Neural progenitor cell (in vitro differentiated cells): ENCODE results near the gene BTG4. TPM values are rescaled to one million over a fixed set of nuclear protein-coding genes. Genes with fewer than 3 reads are reported as not detected.

Experiments
- DNase-seq: peaks from one replicate; pipeline ENCODE4 v3.0.0-alpha.2; 2016; ENCODE audit warnings: low spot score
- H2AFZ ChIP-seq: fragments of 200-600 bp; sonication (generic); replicated peaks from 2 replicates; pipeline ENCODE4 v1.6.1; 2016; ENCODE audit warnings: antibody characterized with exemption
- H3F3A ChIP-seq: fragments of 200-600 bp; sonication (generic); 2 replicates; pipeline ENCODE4 v1.6.1; 2016; ENCODE audit warnings: antibody characterized with exemption, low read depth
- H3K27ac ChIP-seq: fragments of 200-600 bp; sonication (generic); 2 replicates; pipeline ENCODE4 v1.5.1; 2016; ENCODE audit warnings: mild to moderate bottlenecking
- H3K27me3 ChIP-seq: fragments of 200-600 bp; sonication (generic); 2 replicates; pipeline ENCODE4 v1.6.1; 2016; ENCODE audit warnings: mild to moderate bottlenecking, moderate library complexity
- H3K36me3 ChIP-seq: fragments of 200-600 bp; sonication (generic); 2 replicates; pipeline ENCODE4 v1.5.1; 2016
- H3K4me1 ChIP-seq: fragments of 200-600 bp; sonication (generic); 2 replicates; pipeline ENCODE4 v1.6.1; 2016; ENCODE audit warnings: mixed run types
- H3K4me2 ChIP-seq: fragments of 200-600 bp; sonication (generic); 2 replicates; pipeline ENCODE4 v1.6.1; 2016
- H3K4me3 ChIP-seq: fragments of 200-600 bp; sonication (generic); 2 replicates; pipeline ENCODE4 v1.5.1; 2016
- H3K79me2 ChIP-seq: fragments of 200-600 bp; sonication (generic); 2 replicates; pipeline ENCODE4 v1.6.1; 2016; ENCODE audit warnings: low read depth
- H3K9ac ChIP-seq: fragments of 200-600 bp; sonication (generic); 2 replicates; pipeline ENCODE4 v1.6.1; 2016
- H3K9me3 ChIP-seq: fragments of 200-600 bp; sonication (generic); 2 replicates; pipeline ENCODE4 v1.5.1; 2016; ENCODE audit warnings: low read depth
- H4K20me1 ChIP-seq: fragments of 200-600 bp; sonication (generic); 2 replicates; pipeline ENCODE4 v1.6.1; 2016; ENCODE audit warnings: low read depth
- H3K27ac Mint-ChIP-seq: 3 replicates; pipeline ENCODE4 v1.8.0; 2021; ENCODE audit warnings: mixed read lengths
- H3K27me3 Mint-ChIP-seq: 2 replicates; pipeline ENCODE4 v1.8.0; 2022; ENCODE audit warnings: low read depth, mild to moderate bottlenecking, inconsistent platforms, moderate library complexity, mixed read lengths; ENCODE audit not compliant: insufficient read depth
- H3K36me3 Mint-ChIP-seq: 3 replicates; pipeline ENCODE4 v1.8.0; 2021; ENCODE audit warnings: mixed read lengths
- H3K4me1 Mint-ChIP-seq: 3 replicates; pipeline ENCODE4 v1.8.0; 2021; ENCODE audit warnings: mixed read lengths
- H3K4me3 Mint-ChIP-seq: 3 replicates; pipeline ENCODE4 v1.8.0; 2021; ENCODE audit warnings: mild to moderate bottlenecking, moderate library complexity, mixed read lengths
- H3K9me3 Mint-ChIP-seq: 3 replicates; pipeline ENCODE4 v1.8.0; 2020; ENCODE audit warnings: mixed read lengths
- EZH2 ChIP-seq: fragments of 200-600 bp; sonication (generic); IDR thresholded peaks from 2 replicates; pipeline ENCODE4 v1.6.1; 2017; ENCODE audit warnings: antibody characterized with exemption, mild to moderate bottlenecking, moderate library complexity
- EZH2phosphoT487 ChIP-seq: fragments of 200-600 bp; sonication (generic); IDR thresholded peaks from 2 replicates; pipeline ENCODE4 v1.6.1; 2017; ENCODE audit warnings: antibody characterized with exemption
- total RNA-seq: library from RNA; depleted of rRNA; stranded (reverse); fragments of >200 nt; gene quantifications from 2 replicates; pipeline ENCODE4 v1.2.3, GENCODE V29; 2015; ENCODE audit warnings: low replicate concordance
- TF ChIP-seq, protein P1 (sequence below): fragments of 200-600 bp; sonication (generic); IDR thresholded peaks from 2 replicates; pipeline ENCODE4 v1.5.1; 2017; ENCODE audit warnings: antibody characterized with exemption, mild to moderate bottlenecking

BTG4 gene
- total RNA-seq, 1 donor from 2014 or later, result not detected

DNA sequence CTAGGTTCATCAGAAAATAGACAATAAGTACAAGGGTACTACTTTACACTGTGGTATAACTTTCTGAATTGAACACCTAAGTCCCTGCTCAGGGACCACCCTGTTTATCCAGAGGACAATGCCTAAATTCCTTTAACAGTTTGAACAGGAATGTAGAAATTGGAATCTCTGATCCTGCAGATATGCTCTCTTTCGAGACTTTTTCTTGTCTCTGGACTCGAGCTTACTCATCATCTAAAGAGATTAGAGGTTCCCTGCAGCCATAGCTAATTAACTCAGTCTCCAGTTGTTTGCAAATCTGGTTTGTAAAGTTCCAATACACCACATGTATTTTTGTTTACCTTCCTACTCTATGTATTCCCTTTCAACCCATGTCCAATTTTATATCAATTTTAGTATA lies 3.4 kb upstream of the BTG4 start:
- Mint-ChIP-seq H3K9me3 (no peaks in the 10 kb centered on the region), H3K27me3 (peaks cover 24% of the 10 kb centered on the region), H3K4me1 (peaks cover 18% of the 10 kb centered on the region), H3K4me3 (peak overlapping the region; percentile 14), H3K36me3 (no peaks in the 10 kb centered on the region), H3K27ac (no peak overlapping the region)
- Histone ChIP-seq H4K20me1 (peaks cover 21% of the 10 kb centered on the region), H3K9me3 (no peaks in the 10 kb centered on the region), H3F3A (peaks cover 26% of the 10 kb centered on the region), H3K9ac (no peak overlapping the region), H3K4me1 (peaks cover 12% of the 10 kb centered on the region), H3K27ac (no peak overlapping the region), H3K27me3 (peaks cover 49% of the 10 kb centered on the region), H2AFZ (no peak overlapping the region), H3K36me3 (no peaks in the 10 kb centered on the region), H3K4me2 (peak overlapping the region; percentile 1), H3K4me3 (no peak overlapping the region), H3K79me2 (no peaks in the 10 kb centered on the region)
- DNase-seq, result peak; percentile 41
- TF ChIP-seq EZH2, result no peak

DNA sequence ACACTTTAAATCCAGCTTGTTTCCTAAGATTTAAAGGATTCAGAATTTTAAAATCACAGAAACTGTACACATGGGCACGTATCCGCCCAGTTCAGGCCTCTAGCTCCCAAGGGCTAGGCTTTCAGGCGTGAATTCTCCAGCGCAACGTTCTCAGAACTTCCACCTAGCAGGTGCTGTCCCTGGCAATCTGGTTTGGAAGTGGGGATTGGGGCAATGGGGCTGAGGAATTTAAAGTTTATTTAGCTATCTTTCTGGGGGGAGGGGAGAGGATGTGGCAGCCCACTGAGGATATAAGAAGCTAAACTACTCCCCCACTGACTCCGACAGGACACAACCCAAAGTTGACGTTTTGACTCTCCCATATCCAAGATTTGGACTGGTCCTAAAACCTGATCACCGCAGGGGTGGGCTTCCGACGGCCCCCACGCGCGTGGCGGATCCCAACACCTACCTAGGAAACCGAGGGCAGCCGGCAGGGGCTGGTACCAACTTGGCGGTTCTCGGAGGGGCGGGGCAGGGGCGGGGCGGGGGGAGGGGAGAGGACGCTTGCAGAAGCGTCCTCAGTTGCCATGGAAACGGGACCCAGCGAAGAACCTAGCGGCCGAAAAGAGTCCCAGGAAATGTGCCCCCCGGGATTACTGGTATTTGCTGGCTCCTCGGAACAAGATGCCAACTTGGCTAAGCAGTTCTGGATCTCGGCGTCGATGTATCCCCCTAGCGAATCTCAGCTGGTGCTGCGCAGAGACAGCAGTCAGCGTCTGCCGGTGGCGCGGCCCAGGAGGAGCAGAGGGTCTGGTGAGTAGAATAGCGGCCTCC lies 2.2 kb upstream of the BTG4 start, which contains the start of gene HOATZ:
Gene HOATZ, plus strand, starts transcription at position 563 of the 816 bp plus-strand sequence. Its CDS starts 7 bp downstream, at position 570.
- peaks cover 26% of the 10 kb centered on the region for H3F3A ChIP-seq
- no peak within 1 kb of the TSS for H2AFZ ChIP-seq
- peak within 1 kb of the TSS; percentile 32 for H3K4me3 ChIP-seq
- peak within 1 kb of the TSS; percentile 80 for H3K4me3 Mint-ChIP-seq
- no peak within 1 kb of the TSS for H3K27ac ChIP-seq
- no peaks in the 10 kb centered on the region for H3K9me3 Mint-ChIP-seq
- peak; percentile 95 for DNase-seq
- H3K9me3 ChIP-seq, result no peaks in the 10 kb centered on the region
- peaks cover 56% of the 10 kb centered on the region for H3K27me3 ChIP-seq
- peaks cover 12% of the 10 kb centered on the region for H3K4me1 ChIP-seq
- TF ChIP-seq, protein P1, sequence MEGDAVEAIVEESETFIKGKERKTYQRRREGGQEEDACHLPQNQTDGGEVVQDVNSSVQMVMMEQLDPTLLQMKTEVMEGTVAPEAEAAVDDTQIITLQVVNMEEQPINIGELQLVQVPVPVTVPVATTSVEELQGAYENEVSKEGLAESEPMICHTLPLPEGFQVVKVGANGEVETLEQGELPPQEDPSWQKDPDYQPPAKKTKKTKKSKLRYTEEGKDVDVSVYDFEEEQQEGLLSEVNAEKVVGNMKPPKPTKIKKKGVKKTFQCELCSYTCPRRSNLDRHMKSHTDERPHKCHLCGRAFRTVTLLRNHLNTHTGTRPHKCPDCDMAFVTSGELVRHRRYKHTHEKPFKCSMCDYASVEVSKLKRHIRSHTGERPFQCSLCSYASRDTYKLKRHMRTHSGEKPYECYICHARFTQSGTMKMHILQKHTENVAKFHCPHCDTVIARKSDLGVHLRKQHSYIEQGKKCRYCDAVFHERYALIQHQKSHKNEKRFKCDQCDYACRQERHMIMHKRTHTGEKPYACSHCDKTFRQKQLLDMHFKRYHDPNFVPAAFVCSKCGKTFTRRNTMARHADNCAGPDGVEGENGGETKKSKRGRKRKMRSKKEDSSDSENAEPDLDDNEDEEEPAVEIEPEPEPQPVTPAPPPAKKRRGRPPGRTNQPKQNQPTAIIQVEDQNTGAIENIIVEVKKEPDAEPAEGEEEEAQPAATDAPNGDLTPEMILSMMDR, result peak; percentile 34
- TF ChIP-seq EZH2phosphoT487, result no peak
- TF ChIP-seq EZH2, result peak; percentile 4
- H3K79me2 ChIP-seq, result no peaks in the 10 kb centered on the region
- peak within 1 kb of the TSS; percentile 76 for H3K4me2 ChIP-seq
- peaks cover 21% of the 10 kb centered on the region for H4K20me1 ChIP-seq
- H3K27me3 Mint-ChIP-seq, result peaks cover 28% of the 10 kb centered on the region
- no peak within 1 kb of the TSS for H3K9ac ChIP-seq
- no peak within 1 kb of the TSS for H3K27ac Mint-ChIP-seq
- peaks cover 18% of the 10 kb centered on the region for H3K4me1 Mint-ChIP-seq
- H3K36me3 ChIP-seq, result no peaks in the 10 kb centered on the region
- no peaks in the 10 kb centered on the region for H3K36me3 Mint-ChIP-seq

DNA sequence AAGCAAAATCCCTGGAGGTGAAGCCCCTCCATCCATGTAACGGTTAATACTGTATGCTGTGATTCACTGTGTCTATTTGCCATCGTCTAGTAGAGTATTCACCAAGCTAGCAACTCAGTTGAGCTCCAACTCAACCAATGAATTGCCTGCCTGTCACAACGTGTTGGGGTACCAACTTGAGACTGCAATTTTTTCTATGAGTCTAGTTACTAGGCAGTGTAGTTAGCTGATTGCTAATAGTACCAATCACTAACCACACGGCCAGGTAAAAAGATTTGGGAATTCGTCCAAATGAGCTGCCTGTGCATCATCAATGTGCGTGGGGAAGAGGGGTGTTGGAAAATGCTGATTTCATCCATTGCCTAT lies 1.0 kb upstream of the BTG4 start:
- peak overlapping the region; percentile 57 for H3K4me3 ChIP-seq
- H3F3A ChIP-seq, result peaks cover 26% of the 10 kb centered on the region
- TF ChIP-seq EZH2phosphoT487, result peak; percentile 38
- TF ChIP-seq, protein P1, result no peak
- peak; percentile 6 for TF ChIP-seq EZH2
- H3K4me2 ChIP-seq, result peak overlapping the region; percentile 85
- H2AFZ ChIP-seq, result peak overlapping the region; percentile 89
- no peaks in the 10 kb centered on the region for H3K36me3 Mint-ChIP-seq
- no peaks in the 10 kb centered on the region for H3K9me3 ChIP-seq
- H3K9me3 Mint-ChIP-seq, result no peaks in the 10 kb centered on the region
- H3K27ac ChIP-seq, result no peak overlapping the region
- peaks cover 28% of the 10 kb centered on the region for H3K27me3 Mint-ChIP-seq
- H3K4me1 Mint-ChIP-seq, result peaks cover 18% of the 10 kb centered on the region
- peaks cover 21% of the 10 kb centered on the region for H4K20me1 ChIP-seq
- H3K9ac ChIP-seq, result no peak overlapping the region
- H3K27me3 ChIP-seq, result peaks cover 56% of the 10 kb centered on the region
- peaks cover 12% of the 10 kb centered on the region for H3K4me1 ChIP-seq
- no peak for DNase-seq
- H3K27ac Mint-ChIP-seq, result no peak overlapping the region
- no peaks in the 10 kb centered on the region for H3K36me3 ChIP-seq
- peak overlapping the region; percentile 73 for H3K4me3 Mint-ChIP-seq
- H3K79me2 ChIP-seq, result no peaks in the 10 kb centered on the region

DNA sequence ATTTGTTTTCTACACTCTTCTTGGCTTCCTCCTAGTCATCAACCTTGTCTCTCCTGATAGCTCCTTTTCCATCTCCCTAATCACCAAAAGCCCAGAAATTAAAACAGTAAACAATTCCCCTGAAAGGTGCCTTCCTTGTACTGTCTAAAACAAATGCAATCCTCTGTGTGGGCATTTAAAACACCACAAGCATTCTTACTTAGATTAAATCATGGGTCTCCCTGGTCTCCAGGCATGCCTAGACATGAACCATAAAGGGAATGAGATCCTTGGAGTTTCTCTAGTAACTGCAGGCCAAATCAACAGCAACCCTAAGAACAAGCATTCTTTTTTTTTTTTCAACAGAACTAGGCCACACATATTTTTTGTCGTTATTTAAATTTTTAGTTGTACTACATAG lies 1.9 kb downstream of the BTG4 start:
- H3K27me3 Mint-ChIP-seq, result peaks cover 28% of the 10 kb centered on the region
- H3K79me2 ChIP-seq, result no peaks in the 10 kb centered on the region
- no peaks in the 10 kb centered on the region for H3K36me3 Mint-ChIP-seq
- no peaks in the 10 kb centered on the region for H3K36me3 ChIP-seq
- no peak overlapping the region for H3K4me2 ChIP-seq
- no peak for DNase-seq
- H3K4me3 ChIP-seq, result no peak overlapping the region
- no peak overlapping the region for H3K27ac Mint-ChIP-seq
- H3K27ac ChIP-seq, result no peak overlapping the region
- H3F3A ChIP-seq, result peaks cover 20% of the 10 kb centered on the region
- no peak overlapping the region for H2AFZ ChIP-seq
- H4K20me1 ChIP-seq, result peaks cover 18% of the 10 kb centered on the region
- peaks cover 16% of the 10 kb centered on the region for H3K4me1 Mint-ChIP-seq
- H3K9ac ChIP-seq, result no peak overlapping the region
- TF ChIP-seq EZH2 (no peak), EZH2phosphoT487 (no peak)
- TF ChIP-seq, protein P1, result no peak
- no peaks in the 10 kb centered on the region for H3K9me3 Mint-ChIP-seq
- H3K27me3 ChIP-seq, result peaks cover 66% of the 10 kb centered on the region
- H3K4me1 ChIP-seq, result peaks cover 5% of the 10 kb centered on the region
- no peak overlapping the region for H3K4me3 Mint-ChIP-seq
- no peaks in the 10 kb centered on the region for H3K9me3 ChIP-seq
